ENCODE measurements around the gene BCAS2.

The BCAS2 gene

GRCh38 chr1:114554577-114554976, 26.8 kb downstream of the BCAS2 start:
- no peak for DNase-seq

DNA sequence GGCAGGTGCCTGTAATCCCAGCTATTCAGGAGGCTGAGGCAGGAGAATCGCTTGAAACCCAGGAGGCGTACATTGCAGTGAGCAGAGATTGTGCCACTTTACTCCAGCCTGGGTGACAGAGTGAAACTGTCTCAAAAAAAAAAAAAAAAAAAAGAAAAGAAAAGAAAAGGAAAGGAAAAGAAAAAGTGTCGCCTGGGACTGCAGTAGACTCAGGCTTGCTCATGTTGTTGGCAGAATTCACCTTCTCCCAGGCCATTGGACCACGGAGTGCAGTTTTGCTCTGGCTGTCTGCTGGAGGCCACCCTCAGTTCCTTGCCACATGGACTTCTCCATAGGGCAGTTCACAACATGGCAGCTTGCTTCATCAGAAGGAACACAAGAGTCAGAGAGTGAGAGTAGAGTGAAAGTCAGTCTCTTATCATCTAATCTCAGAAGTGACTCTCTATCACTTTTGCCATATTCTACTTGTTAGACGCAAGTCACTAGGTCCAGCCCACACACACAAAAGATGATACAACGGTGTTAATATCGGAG, 29.2 kb downstream of the BCAS2 start:
- no peak for DNase-seq

- DNase-seq, result no peak
Observed at GRCh38 chr1:114551400-114551799, 30.0 kb downstream of the BCAS2 start.

GRCh38 chr1:114550336-114550735, 31.1 kb downstream of the BCAS2 start:
- DNase-seq, result no peak

DNA sequence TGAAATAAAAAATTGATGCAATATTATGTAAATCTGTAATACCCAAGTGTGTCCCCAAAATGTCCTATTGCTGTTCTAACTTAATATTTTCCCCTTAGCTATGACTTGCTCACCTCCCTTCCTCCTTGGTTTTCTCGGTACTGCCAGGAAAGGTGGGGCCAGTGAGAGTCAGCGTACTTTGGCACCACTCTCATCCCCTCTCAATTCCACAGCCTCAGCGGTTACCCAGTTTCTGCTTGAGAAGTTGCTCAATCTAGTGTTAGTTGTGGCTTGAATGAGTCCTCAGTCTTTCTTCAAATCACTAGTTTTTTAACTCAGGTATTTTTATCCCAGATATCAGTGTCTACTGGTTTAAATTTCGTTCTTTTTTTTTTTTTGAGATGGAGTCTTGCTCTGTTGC, 32.3 kb downstream of the BCAS2 start:
- DNase-seq, result no peak

- DNase-seq, result no peak
Observed at GRCh38 chr1:114547076-114547475, 34.3 kb downstream of the BCAS2 start.

- no peak for DNase-seq
Observed at GRCh38 chr1:114545796-114546195, 35.6 kb downstream of the BCAS2 start.

GRCh38 chr1:114545315-114545714, 36.1 kb downstream of the BCAS2 start:
- no peak for DNase-seq

DNA sequence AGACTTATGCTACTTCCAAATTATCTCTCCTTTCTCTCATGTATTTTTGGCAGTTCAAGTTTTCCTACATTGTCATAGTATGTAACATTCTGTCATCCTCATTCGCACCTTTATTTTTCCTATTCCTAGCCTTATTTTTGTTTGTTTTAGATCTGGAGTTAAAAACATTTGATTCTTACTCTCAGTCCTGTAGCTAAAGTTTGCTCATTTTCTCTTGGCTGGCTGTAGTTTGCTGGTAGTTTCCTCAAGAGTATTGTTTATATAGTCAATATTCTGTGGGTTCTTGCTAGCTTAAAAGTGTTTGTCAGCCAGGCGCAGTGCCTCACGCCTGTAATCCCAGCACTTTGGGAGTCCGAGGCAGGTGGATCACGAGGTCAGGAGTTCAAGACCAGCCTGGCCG, 40.6 kb downstream of the BCAS2 start:
- DNase-seq, result no peak

- DNase-seq, result no peak
Observed at GRCh38 chr1:114540272-114540671, 41.1 kb downstream of the BCAS2 start.

- DNase-seq, result no peak
Observed at GRCh38 chr1:114536043-114536442, 45.4 kb downstream of the BCAS2 start.

GRCh38 chr1:114535401-114535800, 46.0 kb downstream of the BCAS2 start:
- DNase-seq, result no peak

GRCh38 chr1:114531094-114531493, 50.3 kb downstream of the BCAS2 start:
- DNase-seq, result no peak

GRCh38 chr1:114530224-114530623, 51.2 kb downstream of the BCAS2 start:
- no peak for DNase-seq

- no peak for DNase-seq
Observed at GRCh38 chr1:114524944-114525343, 56.5 kb downstream of the BCAS2 start.

GRCh38 chr1:114522264-114522575, 59.2 kb downstream of the BCAS2 start:
- no peak for DNase-seq

DNA sequence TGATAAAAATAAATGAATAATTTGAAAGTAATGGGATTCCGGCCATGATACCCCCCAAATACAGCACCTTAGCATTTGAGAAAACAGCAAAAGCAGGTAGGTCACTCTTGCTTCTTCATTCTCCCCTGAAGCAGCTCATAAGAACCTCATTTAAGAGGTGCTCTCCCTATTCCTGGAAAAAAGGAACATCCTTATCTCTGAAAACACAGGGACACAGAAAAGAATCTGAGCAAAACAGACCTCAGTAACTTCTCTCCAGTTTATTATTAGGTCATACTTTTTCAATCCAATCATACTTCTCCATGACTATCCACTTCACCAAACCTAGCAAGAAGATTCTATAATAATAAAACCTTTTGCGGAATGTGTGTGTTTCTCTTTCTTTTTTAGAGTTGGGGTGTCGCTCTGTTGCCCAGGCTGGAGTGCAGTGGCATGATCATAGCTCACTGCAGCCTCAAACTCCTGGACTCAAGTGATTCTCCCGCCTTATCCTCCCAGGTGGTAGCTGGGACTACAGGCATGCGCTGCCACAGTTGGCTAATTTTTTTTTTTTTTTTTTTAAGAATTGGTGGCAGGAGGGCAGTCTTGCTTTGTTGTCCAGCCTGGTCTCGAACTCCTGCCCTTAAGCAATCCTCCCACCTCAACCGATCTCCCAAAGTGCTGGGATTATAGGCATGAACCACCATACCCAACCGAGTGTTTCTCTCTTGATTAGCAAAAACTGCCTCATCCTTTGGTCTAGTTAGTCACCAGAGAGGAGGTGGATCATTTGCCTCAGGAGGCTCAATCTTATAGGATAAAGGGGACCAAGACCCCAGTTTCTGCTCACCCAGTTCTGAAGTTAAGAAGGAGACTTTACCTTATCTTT, 59.8 kb downstream of the BCAS2 start:
- no peak for DNase-seq
